C4-2B (cell line): Measurements from ENCODE around the gene UGT1A8.

Source experiments
- H3K27ac ChIP-seq: fragments of 450-650 bp; 2 replicates; pipeline ENCODE4 v1.5.1; 2017
- ZFX ChIP-seq: fragments of 450-650 bp; IDR thresholded peaks from 2 replicates; pipeline ENCODE4 v1.6.1; 2017
- TF ChIP-seq, protein P1 (sequence below): fragments of 450-650 bp; conservative IDR thresholded peaks from 2 replicates; pipeline ENCODE4 v1.5.1; 2017; ENCODE audit warnings: mild to moderate bottlenecking

The UGT1A8 gene

DNA sequence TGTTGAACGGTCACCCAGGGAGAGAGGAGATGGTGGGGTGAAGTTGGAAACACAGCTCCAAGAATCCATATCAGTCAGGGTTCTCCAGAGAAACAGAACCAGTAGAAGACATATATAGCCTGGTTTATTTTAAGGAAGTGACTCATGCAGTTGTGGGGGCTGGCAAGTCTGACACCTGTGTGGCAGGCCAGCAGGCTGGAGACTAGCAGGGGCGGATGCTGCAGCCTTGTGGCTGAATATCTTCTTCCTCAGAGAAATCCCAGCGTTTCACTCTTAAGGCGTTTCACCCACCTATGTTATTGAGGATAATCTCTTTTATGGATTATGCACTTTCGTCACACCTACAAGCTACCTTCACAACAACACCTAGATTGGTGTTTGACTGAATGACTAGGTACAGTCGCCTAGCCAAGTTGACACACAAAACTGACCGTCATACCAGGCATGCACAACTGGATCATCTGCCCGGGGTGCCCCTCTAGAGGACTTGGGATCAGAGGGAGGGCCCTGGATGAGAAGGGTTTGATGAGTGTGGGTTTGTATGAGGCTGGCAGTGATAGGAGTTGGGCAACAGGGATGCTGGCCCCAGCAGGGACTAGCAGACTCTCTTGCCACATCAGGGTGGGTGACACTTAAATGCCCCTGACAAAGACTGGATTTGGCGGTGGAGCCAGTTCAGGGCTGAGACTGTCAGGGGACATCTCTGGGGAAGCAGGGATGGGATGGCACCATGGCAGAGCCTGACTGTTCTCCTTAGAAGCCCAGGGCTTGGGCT, 184.1 kb downstream of the UGT1A8 start:
- H3K27ac ChIP-seq: no peak overlapping the region
- no peak for TF ChIP-seq ZFX
- TF ChIP-seq, protein P1, sequence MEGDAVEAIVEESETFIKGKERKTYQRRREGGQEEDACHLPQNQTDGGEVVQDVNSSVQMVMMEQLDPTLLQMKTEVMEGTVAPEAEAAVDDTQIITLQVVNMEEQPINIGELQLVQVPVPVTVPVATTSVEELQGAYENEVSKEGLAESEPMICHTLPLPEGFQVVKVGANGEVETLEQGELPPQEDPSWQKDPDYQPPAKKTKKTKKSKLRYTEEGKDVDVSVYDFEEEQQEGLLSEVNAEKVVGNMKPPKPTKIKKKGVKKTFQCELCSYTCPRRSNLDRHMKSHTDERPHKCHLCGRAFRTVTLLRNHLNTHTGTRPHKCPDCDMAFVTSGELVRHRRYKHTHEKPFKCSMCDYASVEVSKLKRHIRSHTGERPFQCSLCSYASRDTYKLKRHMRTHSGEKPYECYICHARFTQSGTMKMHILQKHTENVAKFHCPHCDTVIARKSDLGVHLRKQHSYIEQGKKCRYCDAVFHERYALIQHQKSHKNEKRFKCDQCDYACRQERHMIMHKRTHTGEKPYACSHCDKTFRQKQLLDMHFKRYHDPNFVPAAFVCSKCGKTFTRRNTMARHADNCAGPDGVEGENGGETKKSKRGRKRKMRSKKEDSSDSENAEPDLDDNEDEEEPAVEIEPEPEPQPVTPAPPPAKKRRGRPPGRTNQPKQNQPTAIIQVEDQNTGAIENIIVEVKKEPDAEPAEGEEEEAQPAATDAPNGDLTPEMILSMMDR: no peak

DNA sequence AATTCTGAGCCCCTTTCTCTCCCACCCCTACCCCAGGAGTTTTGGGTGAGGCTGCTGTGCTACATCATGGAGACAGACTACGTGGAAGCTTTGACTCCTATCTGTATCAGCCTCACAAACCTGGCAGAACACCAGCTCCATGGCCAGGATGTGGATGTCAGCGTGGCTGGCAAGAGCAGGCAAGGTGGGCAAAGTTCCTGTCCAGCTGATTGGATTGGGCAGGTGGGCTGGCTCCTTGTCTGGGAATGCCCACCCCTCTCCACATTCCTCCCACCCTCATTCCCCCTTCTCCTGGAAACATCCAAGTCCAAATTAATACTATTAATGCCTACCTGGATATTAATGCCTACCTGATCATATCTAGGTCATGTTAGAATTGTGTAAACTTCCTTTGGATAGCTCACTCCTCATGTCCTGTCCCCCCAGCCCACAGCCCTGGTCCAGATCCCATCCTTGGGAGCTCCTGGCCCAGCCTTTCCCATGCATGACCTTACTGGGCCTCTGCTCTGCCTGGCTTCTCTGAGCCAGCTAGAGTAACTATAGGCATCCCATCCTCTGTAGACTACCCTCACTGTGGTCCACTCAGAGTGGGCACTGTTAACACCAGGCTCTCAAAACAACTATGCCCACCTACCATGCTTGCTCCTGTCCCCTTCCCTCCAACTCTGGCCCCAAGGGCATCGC, 184.8 kb downstream of the UGT1A8 start:
- no peak for TF ChIP-seq ZFX
- TF ChIP-seq, protein P1: no peak

DNA sequence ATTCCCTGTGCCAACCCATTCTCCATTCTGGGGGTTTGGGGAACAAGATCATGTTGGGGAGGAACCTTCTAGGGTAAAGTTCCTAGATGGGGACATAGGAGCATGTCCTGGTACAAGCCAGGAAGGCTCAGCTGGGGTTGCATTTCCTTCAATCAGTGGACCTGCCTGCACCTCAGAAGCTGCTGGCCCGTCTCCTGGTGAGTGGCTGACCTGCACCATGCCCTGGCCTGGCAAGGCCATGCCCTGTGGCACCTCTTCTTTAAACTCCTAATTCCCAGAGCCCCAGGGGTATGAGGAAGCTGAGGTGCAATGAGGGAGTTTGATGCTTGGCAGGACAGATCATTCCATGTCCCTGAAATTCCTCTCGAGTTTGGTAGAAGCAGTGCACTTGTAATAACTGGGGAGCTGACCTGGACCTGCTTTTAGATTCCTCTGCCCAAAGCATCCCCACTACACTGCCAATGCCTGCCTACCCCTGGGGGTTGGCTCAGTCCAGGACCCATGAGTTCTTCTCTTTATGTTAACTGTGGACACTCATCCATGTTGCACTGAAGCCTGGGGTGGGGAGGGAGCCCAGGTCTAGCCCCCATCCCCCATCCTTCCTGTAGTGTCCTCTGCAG, 186.0 kb downstream of the UGT1A8 start:
- no peak for TF ChIP-seq ZFX
- TF ChIP-seq, protein P1: no peak
- H3K27ac ChIP-seq: no peak overlapping the region

More for the DNA sequence above, 184.8 kb downstream of the UGT1A8 start:
- H3K27ac ChIP-seq: no peak overlapping the region

DNA sequence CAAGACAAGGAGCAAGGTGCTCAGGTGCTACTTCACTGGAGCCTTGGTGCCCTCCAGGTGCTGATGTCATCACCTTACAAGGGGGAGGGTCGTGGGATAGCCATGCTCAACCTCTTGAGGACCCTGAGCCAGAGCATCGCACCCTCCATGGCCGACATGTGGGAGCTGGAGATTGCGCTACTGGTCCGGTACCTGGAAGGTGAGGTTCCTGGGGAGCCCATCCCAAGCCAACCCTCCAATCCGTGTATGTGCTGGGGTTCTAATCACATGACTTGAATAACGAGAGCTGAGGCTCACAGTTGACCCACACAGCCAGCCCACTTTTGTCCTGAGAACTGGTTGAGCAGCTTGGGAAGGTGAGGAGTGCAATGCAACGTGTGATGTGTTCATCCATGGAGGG, 186.6 kb downstream of the UGT1A8 start:
- no peak for TF ChIP-seq ZFX
- TF ChIP-seq, protein P1: no peak

DNA sequence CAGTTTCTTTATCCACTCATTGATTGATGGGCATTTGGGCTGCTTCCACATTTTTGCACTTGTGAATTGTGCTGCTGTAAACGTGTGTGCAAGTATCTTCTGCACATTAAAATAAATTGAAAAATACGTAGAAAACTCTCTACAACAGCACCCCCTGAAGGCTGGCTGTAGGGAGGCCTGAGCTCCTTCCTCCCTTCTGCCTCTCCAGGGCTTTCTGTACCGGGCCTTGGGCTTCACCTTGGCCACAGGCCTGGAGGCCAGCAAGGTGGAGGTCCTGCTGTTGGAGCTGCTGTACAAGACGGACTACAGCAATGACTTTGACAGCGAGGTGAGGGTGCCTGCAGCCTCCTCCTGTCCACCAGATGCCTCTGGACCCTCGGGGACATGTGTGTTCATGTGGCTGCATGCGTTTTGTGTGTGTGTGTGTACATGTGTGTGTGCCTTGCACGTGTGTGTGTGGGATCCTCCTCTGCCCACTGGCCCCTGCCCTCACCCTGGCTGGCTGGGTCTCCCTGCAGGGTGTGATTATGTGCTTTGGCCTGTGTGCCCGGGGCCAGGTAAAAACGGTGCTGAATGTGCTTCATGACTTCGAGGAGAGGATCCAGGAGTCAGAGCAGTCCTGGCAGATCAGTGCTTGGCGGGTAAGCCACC, 189.9 kb downstream of the UGT1A8 start:
- TF ChIP-seq, protein P1: no peak; the same call in 1 of the 2 replicates
- TF ChIP-seq ZFX: no peak
- H3K27ac ChIP-seq: no peak overlapping the region

More for the DNA sequence above, 186.6 kb downstream of the UGT1A8 start:
- H3K27ac ChIP-seq: no peak overlapping the region

DNA sequence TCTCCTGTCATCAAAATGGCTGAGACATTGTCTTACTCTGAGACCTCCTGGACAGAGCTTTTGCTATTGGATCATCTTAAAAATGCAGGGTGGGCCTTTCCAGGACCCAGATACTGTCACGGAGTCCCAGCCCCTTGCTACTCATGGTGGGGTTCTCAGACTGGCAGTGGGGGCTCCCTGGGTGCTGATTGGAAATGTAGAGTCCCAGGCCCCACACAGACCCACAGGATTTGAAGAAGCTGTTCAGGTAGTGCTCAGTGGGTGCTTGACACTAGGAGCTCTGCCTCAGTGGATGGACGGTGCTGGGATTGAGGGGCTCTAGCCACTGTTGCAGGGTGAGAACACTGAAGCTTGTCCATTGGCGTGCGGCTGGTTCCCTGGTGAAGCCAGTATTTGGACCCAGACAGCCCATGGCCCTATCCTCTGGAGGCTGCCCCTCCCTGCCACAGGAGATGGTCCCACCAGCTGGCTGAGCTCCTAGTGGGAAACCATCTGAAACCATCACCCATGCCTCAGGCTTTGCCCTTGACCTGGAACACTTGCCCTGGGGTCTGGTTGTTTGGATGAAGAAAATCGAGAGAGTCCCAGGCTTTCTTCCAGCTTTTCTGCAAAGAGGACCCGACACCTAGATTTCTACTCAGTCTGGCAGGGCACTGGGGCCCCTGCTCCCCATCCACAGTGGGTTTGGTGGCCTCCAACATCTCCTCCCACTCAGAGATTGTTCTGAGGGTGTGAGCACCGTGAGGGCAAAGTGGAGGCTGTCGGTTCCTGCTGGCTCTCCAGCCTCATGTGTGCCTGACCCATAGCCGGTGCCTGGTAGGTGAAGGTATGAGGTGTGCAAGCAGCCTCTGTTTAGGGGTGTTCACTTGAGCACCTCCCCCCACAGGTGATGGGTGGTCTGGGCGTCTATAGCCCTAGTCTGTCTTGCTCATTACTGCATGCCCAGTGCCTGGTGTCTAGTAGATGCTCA, 190.8 kb downstream of the UGT1A8 start:
- no peak for TF ChIP-seq ZFX
- TF ChIP-seq, protein P1: no peak
- H3K27ac ChIP-seq: no peak overlapping the region
